Right atrium auricular region (tissue), 2 donors: ENCODE results near the gene UNK. TPM values are rescaled to one million over a fixed set of nuclear protein-coding genes. Genes with fewer than 3 reads are reported as not detected.
A peak's percentile ranks its signal among the peaks of the same experiment; 100 is the strongest.

Experiments
- DNase-seq: peaks from one replicate; pipeline ENCODE4 v3.0.0-alpha.2; 2019; ENCODE audit warnings: low spot score
- H3K27ac ChIP-seq, 2 donors: fragments of 200-600 bp; sonication (generic); 1 replicate in 1 of 2; 2 replicates in 1 of 2; pipeline ENCODE4 v1.5.1; 2016 to 2019
- H3K27me3 ChIP-seq, 2 donors: fragments of 200-600 bp; sonication (generic); one replicate each; pipeline versions ENCODE4 v1.5.1 to v1.6.0; 2017 to 2019
- H3K36me3 ChIP-seq: fragments of 200-600 bp; sonication (generic); one replicate; pipeline ENCODE4 v1.5.1; 2016
- H3K4me1 ChIP-seq, 2 donors: fragments of 200-600 bp; sonication (generic); one replicate each; pipeline versions ENCODE4 v1.5.1 to v1.6.0; 2017 to 2019
- H3K4me3 ChIP-seq, 2 donors: fragments of 200-600 bp; sonication (generic); 1 replicate in 1 of 2; 2 replicates in 1 of 2; pipeline ENCODE4 v1.5.1; 2017 to 2019; ENCODE audit warnings: mild to moderate bottlenecking in 1 of 2, moderate library complexity in 1 of 2
- H3K9me3 ChIP-seq, 2 donors: fragments of 200-600 bp; sonication (generic); one replicate each; pipeline ENCODE4 v1.5.1; 2019
- CTCF ChIP-seq, 2 donors: fragments of 200-600 bp; sonication (generic); IDR thresholded peaks; one replicate each; pipeline ENCODE4 v1.5.1; 2019; ENCODE audit warnings: antibody characterized with exemption in 2 of 2
- total RNA-seq, 2 donors: library from RNA; depleted of rRNA; stranded (reverse); fragments of >200 nt; gene quantifications; one replicate each; pipeline ENCODE4 v1.1.0, GENCODE V29; 2016

The UNK gene
- total RNA-seq, 2 donors from 2014 or later: 18.8 to 25.3 TPM

GRCh38 chr17:75752802-75753513, 31.6 kb upstream of the UNK start:
- Histone ChIP-seq H3K27me3 (no peaks in the 10 kb centered on the region), H3K4me1 (peaks cover 0 to 25% of the 10 kb centered on the region in 2 donors), H3K36me3 (no peaks in the 10 kb centered on the region), H3K4me3 (peak overlapping the region; percentile 38 to 56), H3K27ac (peak overlapping the region in 1 of 2 donors; percentile 60), H3K9me3 (no peaks in the 10 kb centered on the region)
- no peak for DNase-seq
- no peak for TF ChIP-seq CTCF (IDR thresholded peaks at IDR 0.05)

- Histone ChIP-seq H3K4me1 (peaks cover 0 to 25% of the 10 kb centered on the region in 2 donors), H3K36me3 (no peaks in the 10 kb centered on the region), H3K4me3 (peak overlapping the region; percentile 38 to 56), H3K9me3 (no peaks in the 10 kb centered on the region), H3K27me3 (no peaks in the 10 kb centered on the region), H3K27ac (peak overlapping the region in 1 of 2 donors; percentile 60)
- TF ChIP-seq CTCF (IDR thresholded peaks at IDR 0.05): peak; percentile 71 to 78
- DNase-seq: no peak
These were observed 30.9 kb upstream of the UNK start for GRCh38 chr17:75753514-75754377.

DNA sequence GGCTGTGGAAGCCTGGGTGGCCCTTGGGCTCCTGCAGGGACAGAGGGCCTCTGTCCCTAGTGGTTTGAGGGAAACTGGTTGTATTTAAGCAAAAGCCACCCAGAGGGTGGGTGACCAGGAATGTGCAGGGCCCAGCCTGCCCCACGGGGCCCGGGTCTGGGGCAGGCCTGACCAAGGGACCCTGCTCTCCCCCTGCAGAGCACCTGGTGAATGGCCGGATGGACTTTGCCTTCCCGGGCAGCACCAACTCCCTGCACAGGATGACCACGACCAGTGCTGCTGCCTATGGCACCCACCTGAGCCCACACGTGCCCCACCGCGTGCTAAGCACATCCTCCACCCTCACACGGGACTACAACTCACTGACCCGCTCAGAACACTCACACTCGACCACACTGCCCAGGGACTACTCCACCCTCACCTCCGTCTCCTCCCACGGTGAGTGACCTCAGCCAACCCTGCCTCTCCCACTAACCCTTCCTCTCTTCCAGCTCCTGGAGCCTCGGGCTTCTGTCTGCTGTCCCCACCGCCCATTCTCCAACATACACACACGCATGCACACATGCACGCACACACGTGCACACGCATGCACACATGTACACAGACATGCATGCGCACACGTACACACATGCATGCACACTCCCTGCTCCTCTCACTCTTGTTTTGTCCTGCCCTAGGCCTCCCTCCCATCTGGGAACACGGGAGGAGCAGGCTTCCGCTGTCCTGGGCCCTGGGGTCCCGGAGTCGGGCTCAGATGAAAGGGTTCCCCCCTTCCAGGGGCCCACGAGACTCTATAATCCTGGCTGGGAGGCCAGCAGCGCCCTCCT, 30.0 kb upstream of the UNK start:
- Histone ChIP-seq H3K36me3 (no peaks in the 10 kb centered on the region), H3K4me3 (no peak overlapping the region)

DNA sequence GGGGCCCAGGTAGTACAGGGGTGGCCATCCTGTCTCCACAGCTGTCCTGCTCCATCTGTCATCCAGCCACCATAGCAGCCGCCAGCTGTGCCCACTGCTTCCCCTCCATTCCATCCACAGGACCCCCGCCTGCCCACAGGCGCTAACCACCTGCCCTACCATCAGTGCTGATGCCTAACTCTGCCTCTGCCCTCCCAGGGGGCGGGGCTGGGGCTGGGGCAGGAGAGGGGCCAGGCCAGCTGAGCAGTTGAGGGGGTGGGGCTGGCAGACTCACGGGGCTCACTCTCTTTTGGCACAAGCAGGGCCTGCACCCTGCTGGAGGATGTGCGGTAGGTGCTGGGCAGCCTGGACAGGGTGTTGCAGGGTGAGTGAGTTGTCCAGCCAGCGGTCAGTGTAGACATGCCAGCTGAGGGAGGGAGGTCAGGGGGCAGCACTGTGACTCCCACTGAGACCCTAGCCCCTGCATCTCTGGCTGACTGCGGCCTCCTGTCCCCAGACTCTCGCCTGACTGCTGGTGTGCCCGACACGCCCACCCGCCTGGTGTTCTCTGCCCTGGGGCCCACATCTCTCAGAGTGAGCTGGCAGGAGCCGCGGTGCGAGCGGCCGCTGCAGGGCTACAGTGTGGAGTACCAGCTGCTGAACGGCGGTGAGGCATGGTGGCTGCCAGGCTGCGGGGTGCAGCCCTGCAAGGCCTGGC, 29.3 kb upstream of the UNK start:
- DNase-seq: no peak
- peaks cover 0 to 15% of the 10 kb centered on the region in 2 donors for H3K4me1 ChIP-seq
- TF ChIP-seq CTCF (IDR thresholded peaks at IDR 0.05): no peak
- H3K36me3 ChIP-seq: no peaks in the 10 kb centered on the region
- H3K9me3 ChIP-seq: no peaks in the 10 kb centered on the region
- H3K27me3 ChIP-seq: no peaks in the 10 kb centered on the region
- no peak overlapping the region for H3K4me3 ChIP-seq
- no peak overlapping the region for H3K27ac ChIP-seq

More for the DNA sequence above, 30.0 kb upstream of the UNK start:
- DNase-seq: no peak
- Histone ChIP-seq H3K27me3 (no peaks in the 10 kb centered on the region), H3K9me3 (no peaks in the 10 kb centered on the region), H3K4me1 (peaks cover 0 to 22% of the 10 kb centered on the region in 2 donors), H3K27ac (peak overlapping the region in 1 of 2 donors; percentile 60)
- no peak for TF ChIP-seq CTCF (IDR thresholded peaks at IDR 0.05)

DNA sequence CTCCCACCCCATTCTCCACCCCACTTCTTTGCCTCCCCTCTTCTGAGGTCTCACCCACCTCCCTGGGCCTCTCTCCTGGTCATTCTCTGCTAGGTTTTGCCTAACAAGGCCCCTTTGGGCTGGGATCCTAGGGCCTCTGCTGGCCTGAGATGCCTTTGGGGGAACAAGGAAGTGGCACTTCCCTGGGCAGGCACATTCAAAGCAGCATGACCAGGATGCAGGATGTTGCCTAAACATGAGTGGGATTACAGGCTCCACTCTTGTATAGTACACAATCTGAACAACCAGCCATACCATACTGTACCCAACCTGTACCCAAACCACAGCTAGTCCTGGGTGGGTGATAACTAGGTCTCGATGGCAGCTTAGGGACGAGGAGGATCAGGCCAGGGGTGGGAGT, 28.6 kb upstream of the UNK start:
- no peak overlapping the region for H3K27ac ChIP-seq
- no peak for TF ChIP-seq CTCF (IDR thresholded peaks at IDR 0.05)
- no peaks in the 10 kb centered on the region for H3K9me3 ChIP-seq
- DNase-seq: no peak
- no peaks in the 10 kb centered on the region for H3K27me3 ChIP-seq
- H3K36me3 ChIP-seq: no peaks in the 10 kb centered on the region
- no peak overlapping the region for H3K4me3 ChIP-seq
- peaks cover 0 to 15% of the 10 kb centered on the region in 2 donors for H3K4me1 ChIP-seq
